Ascending aorta (tissue), 2 donors: ENCODE measurements around the gene ANKS3. TPM values are rescaled to one million over a fixed set of nuclear protein-coding genes. Genes with fewer than 3 reads are reported as not detected.

ENCODE experiments used
- DNase-seq, 2 donors: peaks; one replicate each; pipeline ENCODE4 v3.0.0-alpha.2; 2019; ENCODE audit warnings: low spot score in 2 of 2
- H3K27ac ChIP-seq, 2 donors: fragments of 200-600 bp; sonication (generic); one replicate each; pipeline ENCODE4 v1.5.1; 2016 to 2017; ENCODE audit warnings: mild to moderate bottlenecking in 1 of 2
- H3K27me3 ChIP-seq: fragments of 200-600 bp; sonication (generic); one replicate; pipeline ENCODE4 v1.5.1; 2017
- H3K36me3 ChIP-seq, 2 donors: fragments of 200-600 bp; sonication (generic); one replicate each; pipeline ENCODE4 v1.5.1; 2016
- H3K4me1 ChIP-seq, 2 donors: fragments of 200-600 bp; sonication (generic); one replicate each; pipeline ENCODE4 v1.5.1; 2016 to 2017; ENCODE audit warnings: mild to moderate bottlenecking in 1 of 2
- H3K4me3 ChIP-seq, 2 donors: fragments of 200-600 bp; sonication (generic); one replicate each; pipeline ENCODE4 v1.5.1; 2016 to 2017; ENCODE audit warnings: mild to moderate bottlenecking in 1 of 2
- H3K9me3 ChIP-seq, 2 donors: fragments of 200-600 bp; sonication (generic); one replicate each; pipeline ENCODE4 v1.5.1; 2016
- intact Hi-C: fragments of 100-400 bp; cut with DNase I; formaldehyde crosslinking; loops from one replicate; pipeline ENCODE4 v1.15.1; 2023
- total RNA-seq: library from RNA; depleted of rRNA; stranded (reverse); fragments of >200 nt; gene quantifications from one replicate; pipeline ENCODE4 v1.1.0, GENCODE V29; 2016
- TF ChIP-seq, protein P1 (sequence below), 3 experiments: fragments of 200-600 bp in 2 of 3; fragments of 450-650 bp in 1 of 3; sonication (generic) in 2 of 3; IDR thresholded peaks; one replicate each; pipeline ENCODE4 v1.5.1; 2016 to 2019; ENCODE audit warnings: antibody characterized with exemption in 3 of 3, mild to moderate bottlenecking in 1 of 3, moderate library complexity in 1 of 3

Gene ANKS3
- total RNA-seq, 1 donor from 2014 or later = 55.9 TPM

GRCh38 chr16:4687416-4687815, 46.7 kb downstream of the ANKS3 start:
- H3K9me3 ChIP-seq = no peaks in the 10 kb centered on the region
- no peak overlapping the region for H3K4me3 ChIP-seq
- TF ChIP-seq, protein P1, sequence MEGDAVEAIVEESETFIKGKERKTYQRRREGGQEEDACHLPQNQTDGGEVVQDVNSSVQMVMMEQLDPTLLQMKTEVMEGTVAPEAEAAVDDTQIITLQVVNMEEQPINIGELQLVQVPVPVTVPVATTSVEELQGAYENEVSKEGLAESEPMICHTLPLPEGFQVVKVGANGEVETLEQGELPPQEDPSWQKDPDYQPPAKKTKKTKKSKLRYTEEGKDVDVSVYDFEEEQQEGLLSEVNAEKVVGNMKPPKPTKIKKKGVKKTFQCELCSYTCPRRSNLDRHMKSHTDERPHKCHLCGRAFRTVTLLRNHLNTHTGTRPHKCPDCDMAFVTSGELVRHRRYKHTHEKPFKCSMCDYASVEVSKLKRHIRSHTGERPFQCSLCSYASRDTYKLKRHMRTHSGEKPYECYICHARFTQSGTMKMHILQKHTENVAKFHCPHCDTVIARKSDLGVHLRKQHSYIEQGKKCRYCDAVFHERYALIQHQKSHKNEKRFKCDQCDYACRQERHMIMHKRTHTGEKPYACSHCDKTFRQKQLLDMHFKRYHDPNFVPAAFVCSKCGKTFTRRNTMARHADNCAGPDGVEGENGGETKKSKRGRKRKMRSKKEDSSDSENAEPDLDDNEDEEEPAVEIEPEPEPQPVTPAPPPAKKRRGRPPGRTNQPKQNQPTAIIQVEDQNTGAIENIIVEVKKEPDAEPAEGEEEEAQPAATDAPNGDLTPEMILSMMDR (IDR thresholded peaks at IDR 0.05) = no peak
- peaks cover 0 to 2% of the 10 kb centered on the region in 2 donors for H3K4me1 ChIP-seq
- no peak for DNase-seq
- intact Hi-C loops = no loop called here
- peaks cover 51 to 71% of the 10 kb centered on the region in 2 donors for H3K36me3 ChIP-seq
- no peaks in the 10 kb centered on the region for H3K27me3 ChIP-seq
- no peak overlapping the region for H3K27ac ChIP-seq

DNA sequence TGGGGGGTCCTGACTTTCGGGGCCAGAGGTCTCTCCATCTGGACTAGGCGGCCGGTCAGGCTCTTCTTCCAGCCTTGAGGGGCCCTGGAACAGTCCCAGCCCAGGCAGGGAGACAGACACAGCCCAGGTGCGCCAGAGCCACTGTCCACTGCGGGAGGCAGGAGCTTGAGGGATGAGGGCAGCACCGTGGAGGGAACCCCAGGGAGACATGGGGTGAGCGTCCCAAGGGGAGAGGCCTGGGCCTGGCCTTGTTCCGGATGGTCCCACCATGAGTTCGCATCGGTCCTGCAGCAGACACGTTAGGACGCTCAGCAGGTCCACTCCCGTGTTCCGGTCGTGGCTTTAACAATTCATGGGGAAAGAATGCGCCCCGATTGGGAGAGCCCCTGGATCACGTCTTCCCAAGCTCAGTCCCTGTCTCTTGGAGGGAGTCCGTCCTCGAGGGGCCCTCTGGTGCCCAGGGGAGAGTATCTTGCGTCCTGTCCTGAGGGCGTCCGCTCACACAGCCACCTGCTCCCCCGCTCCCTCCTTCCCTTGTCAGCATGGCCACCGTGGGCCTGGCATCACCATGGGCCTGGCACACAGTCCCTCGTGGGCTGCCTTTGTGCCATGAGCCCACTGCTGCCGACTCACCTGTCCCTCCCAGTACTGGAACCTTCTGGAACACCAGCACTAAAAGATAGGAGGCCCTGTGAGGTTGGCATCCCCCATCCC, 47.4 kb downstream of the ANKS3 start:
- Histone ChIP-seq H3K4me3 (no peak overlapping the region), H3K4me1 (no peaks in the 10 kb centered on the region), H3K27me3 (no peaks in the 10 kb centered on the region), H3K9me3 (no peaks in the 10 kb centered on the region), H3K36me3 (peaks cover 58 to 79% of the 10 kb centered on the region in 2 donors), H3K27ac (no peak overlapping the region)
- intact Hi-C loops = no loop called here
- TF ChIP-seq, protein P1 (IDR thresholded peaks at IDR 0.05) = no peak
- no peak for DNase-seq

DNA sequence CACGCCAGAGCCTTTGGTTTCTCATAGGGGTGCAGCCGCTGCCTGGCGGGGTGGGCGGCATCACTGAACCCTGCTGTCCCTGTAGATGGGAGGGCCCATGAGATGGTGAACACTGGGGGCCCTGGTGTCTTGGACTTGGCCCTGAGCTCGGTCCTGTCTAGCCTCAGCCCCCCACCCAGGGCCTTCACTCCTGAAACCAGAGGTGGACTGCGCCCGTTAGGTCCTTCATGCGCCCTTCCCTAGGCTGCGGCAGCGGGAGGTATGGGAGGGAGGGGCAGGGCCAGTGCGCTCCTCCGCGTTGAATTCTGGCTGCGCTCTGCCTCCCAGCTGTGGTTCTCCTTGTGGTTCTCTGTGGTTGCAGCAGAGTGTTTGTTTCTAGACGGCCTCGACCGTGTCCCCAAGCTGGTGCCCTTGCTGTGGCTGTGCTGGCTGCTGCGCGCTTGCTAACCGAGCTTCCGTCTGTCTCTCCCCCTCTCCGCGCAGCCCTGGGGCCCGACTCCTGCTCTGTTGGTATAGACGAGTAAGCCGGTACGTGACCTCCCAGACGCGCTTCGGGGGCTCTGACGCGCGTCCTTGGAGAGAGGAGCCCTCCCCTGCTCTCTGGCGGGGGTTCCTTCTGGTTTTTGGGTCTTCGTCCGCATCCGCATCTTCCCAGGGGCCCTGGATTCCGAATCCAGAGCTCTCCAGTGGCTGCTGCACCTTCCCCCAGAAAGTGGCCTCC, 48.1 kb downstream of the ANKS3 start:
- Histone ChIP-seq H3K36me3 (peaks cover 61 to 85% of the 10 kb centered on the region in 2 donors), H3K9me3 (no peaks in the 10 kb centered on the region), H3K4me3 (no peak overlapping the region), H3K27ac (no peak overlapping the region), H3K27me3 (no peaks in the 10 kb centered on the region), H3K4me1 (no peaks in the 10 kb centered on the region)
- intact Hi-C loops = no loop called here
- TF ChIP-seq, protein P1 (IDR thresholded peaks at IDR 0.05) = no peak
- DNase-seq = no peak

DNA sequence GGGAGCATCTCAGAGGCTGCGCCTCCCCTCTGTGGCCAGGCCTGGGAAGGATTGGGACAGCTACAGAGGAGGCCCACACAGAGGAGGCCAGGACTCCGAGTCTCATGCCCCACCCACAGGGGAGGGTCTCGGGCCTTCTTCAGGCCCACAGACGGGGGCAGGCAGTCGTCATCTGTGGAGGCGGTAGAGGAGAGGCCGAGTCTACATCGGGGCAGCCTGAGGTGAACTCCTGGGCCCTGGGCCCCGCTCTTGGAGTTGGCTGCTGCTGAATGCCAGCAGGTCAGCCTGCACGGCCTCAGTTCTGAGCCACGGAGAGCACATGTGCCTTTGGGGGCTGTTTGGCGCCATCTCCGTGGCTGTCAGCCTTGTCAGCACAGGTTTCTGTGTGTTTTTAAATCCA, 48.8 kb downstream of the ANKS3 start:
- Histone ChIP-seq H3K9me3 (no peaks in the 10 kb centered on the region), H3K4me3 (no peak overlapping the region), H3K36me3 (peaks cover 65 to 84% of the 10 kb centered on the region in 2 donors), H3K27ac (no peak overlapping the region), H3K4me1 (no peaks in the 10 kb centered on the region), H3K27me3 (no peaks in the 10 kb centered on the region)
- TF ChIP-seq, protein P1 (IDR thresholded peaks at IDR 0.05) = no peak
- no peak for DNase-seq
- intact Hi-C loops = no loop called here

- no peaks in the 10 kb centered on the region for H3K9me3 ChIP-seq
- TF ChIP-seq, protein P1 (IDR thresholded peaks at IDR 0.05) = no peak
- H3K4me3 ChIP-seq = no peak overlapping the region
- H3K4me1 ChIP-seq = no peaks in the 10 kb centered on the region
- no peaks in the 10 kb centered on the region for H3K27me3 ChIP-seq
- DNase-seq = no peak
- H3K36me3 ChIP-seq = peaks cover 70 to 84% of the 10 kb centered on the region in 2 donors
- intact Hi-C loops = no loop called here
- H3K27ac ChIP-seq = no peak overlapping the region
Observed at GRCh38 chr16:4684763-4685162, 49.3 kb downstream of the ANKS3 start.
